CD4-positive, alpha-beta T cell (primary cell): ENCODE data around the gene PRR16. TPM values are rescaled to one million over a fixed set of nuclear protein-coding genes. Genes with fewer than 3 reads are reported as not detected.
"Not testable (repeated sequence)": the region's sequence is repeated elsewhere in the genome, so short reads cannot be mapped to it uniquely, and the experiment has no call there.

Source experiments
- ATAC-seq: fragments of 200-7000 bp; cut with Tn5 transposase; one replicate; pipeline ENCODE4 v1.10.0; 2022; ENCODE audit warnings: mild to moderate bottlenecking; ENCODE audit not compliant: poor library complexity
- CTCF ChIA-PET: fragments of 350-600 bp; sonication (Branson Sonifier 250); formaldehyde crosslinking; loops from one replicate; lab custom pipeline; 2021; ENCODE audit warnings: antibody characterized with exemption, inconsistent platforms; lab: Charles Lee
- POLR2A ChIA-PET: fragments of 350-600 bp; sonication (Branson Sonifier 250); formaldehyde crosslinking; loops from one replicate; lab custom pipeline; 2021; ENCODE audit warnings: antibody characterized with exemption, inconsistent platforms; lab: Charles Lee
- DNase-seq, 14 experiments: peaks; one replicate each; pipeline ENCODE4 v3.0.0-alpha.2; 2013 to 2020; ENCODE audit warnings: mixed read lengths in 2 of 14
- H3K27ac ChIP-seq, 2 donors: one replicate each; pipeline versions ENCODE4 v1.5.1 to v1.7.0; 2013; ENCODE audit warnings: low read length in 2 of 2, low read depth in 1 of 2, mild to moderate bottlenecking in 1 of 2
- H3K27me3 ChIP-seq, 2 experiments: 1 replicate in 1 of 2; 2 replicates in 1 of 2; pipeline versions ENCODE4 v1.6.1 to v1.7.0; 2013; ENCODE audit warnings: low read length in 2 of 2, control low read depth in 1 of 2, mild to moderate bottlenecking in 1 of 2, moderate library complexity in 1 of 2; ENCODE audit not compliant: insufficient read depth in 2 of 2, control insufficient read depth in 1 of 2
- H3K36me3 ChIP-seq: one replicate; pipeline ENCODE4 v1.6.1; 2013; ENCODE audit warnings: low read length, control low read depth; ENCODE audit not compliant: insufficient read depth
- H3K4me1 ChIP-seq: one replicate; pipeline ENCODE4 v1.6.1; 2013; ENCODE audit warnings: low read length, control low read depth; ENCODE audit not compliant: insufficient read depth
- H3K4me3 ChIP-seq: one replicate; pipeline ENCODE4 v1.5.1; 2013; ENCODE audit warnings: mild to moderate bottlenecking, low read length, moderate library complexity
- H3K9me3 ChIP-seq, 2 experiments: 1 replicate in 1 of 2; 2 replicates in 1 of 2; pipeline versions ENCODE4 v1.6.1 to v1.7.0; 2013; ENCODE audit warnings: low read length in 2 of 2, mild to moderate bottlenecking in 2 of 2, control low read depth in 1 of 2, moderate library complexity in 1 of 2; ENCODE audit not compliant: control insufficient read depth in 1 of 2, insufficient read depth in 1 of 2
- H3K27ac Mint-ChIP-seq: one replicate; pipeline ENCODE4 v1.8.0; 2020; ENCODE audit warnings: mixed read lengths
- H3K27me3 Mint-ChIP-seq: one replicate; pipeline ENCODE4 v1.8.0; 2021; ENCODE audit warnings: mixed read lengths
- H3K36me3 Mint-ChIP-seq: one replicate; pipeline ENCODE4 v1.8.0; 2021; ENCODE audit warnings: low read depth, mixed read lengths
- H3K4me1 Mint-ChIP-seq: one replicate; pipeline ENCODE4 v1.8.0; 2021; ENCODE audit warnings: low read depth, mixed read lengths
- H3K4me3 Mint-ChIP-seq: one replicate; pipeline ENCODE4 v1.8.0; 2020; ENCODE audit warnings: mild to moderate bottlenecking, mixed read lengths
- H3K9me3 Mint-ChIP-seq: one replicate; pipeline ENCODE4 v1.8.0; 2020; ENCODE audit warnings: mixed read lengths
- CTCF ChIP-seq: fragments of 200-600 bp; IDR thresholded peaks from one replicate; pipeline ENCODE4 v1.8.0; 2022; ENCODE audit warnings: antibody characterized with exemption, mild to moderate bottlenecking
- intact Hi-C, 2 experiments: fragments of 100-400 bp; cut with DNase I in 1 of 2; cut with micrococcal nuclease in 1 of 2; formaldehyde crosslinking; loops; one replicate each; pipeline versions ENCODE4 v1.15.1 to v1.9.0; 2023 to 2025; cut with DNase I, micrococcal nuclease
- polyA plus RNA-seq, 2 donors: library from polyadenylated mRNA; unstranded; fragments of 120-200 nt; gene quantifications; one replicate each; pipeline ENCODE4 v1.2.1, GENCODE V29; 2013
- total RNA-seq, 174 experiments: library from RNA in 2 of 174; stranded (reverse) in 2 of 174; gene quantifications; one replicate each; pipeline ENCODE4 v1.2.3 and lab custom pipeline; 2021 to 2026

PRR16 gene
- total RNA-seq (not detected), total RNA-seq (lab: John Stamatoyannopoulos, UW) (0 to 0.14 (median 0) reads per million in 172 experiments)
- 0.11 TPM for polyA plus RNA-seq (2013, experiment 1 of 2)
- 0.42 TPM for polyA plus RNA-seq (2013, experiment 2 of 2)

DNA sequence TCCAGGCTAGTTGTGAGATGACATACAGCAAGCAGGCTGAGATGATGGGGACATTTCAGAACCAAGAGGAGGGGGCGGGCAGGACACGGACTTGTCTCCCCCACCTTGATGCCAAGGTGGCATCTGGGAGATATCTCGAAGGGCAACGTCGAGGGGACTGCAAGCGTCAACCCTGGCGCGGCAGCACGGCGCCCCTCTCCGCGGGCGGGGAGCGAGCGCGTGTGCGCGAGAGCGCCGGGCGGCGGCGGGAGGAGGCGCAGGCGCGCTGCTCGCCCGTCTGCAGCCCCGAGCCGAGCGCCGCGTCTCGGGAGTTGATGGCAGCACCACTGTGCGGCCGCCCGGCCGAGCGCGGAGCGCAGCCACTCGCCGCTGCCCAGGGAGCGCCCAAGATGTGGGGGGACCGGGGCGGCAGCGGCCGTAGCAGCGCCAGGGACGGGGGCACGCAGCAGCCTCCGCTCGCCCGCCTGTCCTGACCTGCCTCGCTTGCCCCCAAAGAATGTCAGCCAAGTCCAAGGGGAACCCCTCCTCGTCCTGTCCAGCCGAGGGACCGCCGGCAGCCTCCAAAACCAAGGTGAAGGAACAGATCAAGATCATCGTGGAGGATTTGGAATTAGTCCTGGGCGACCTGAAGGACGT is at the start of gene PRR16:
PRR16 (plus strand) TSS at position 310 of the 636 bp plus-strand sequence.
- DNase-seq (peak in 2 of 14 experiments; percentile 31 to 34), ATAC-seq (no peak)
- Mint-ChIP-seq H3K36me3 (no peaks in the 10 kb centered on the region), H3K27ac (no peak within 1 kb of the TSS), H3K4me3 (peak within 1 kb of the TSS; percentile 34), H3K9me3 (no peaks in the 10 kb centered on the region), H3K27me3 (peaks cover 47% of the 10 kb centered on the region), H3K4me1 (peaks cover 17% of the 10 kb centered on the region)
- Histone ChIP-seq H3K27ac (no peak within 1 kb of the TSS), H3K9me3 (peaks cover 0 to 15% of the 10 kb centered on the region in 2 experiments), H3K36me3 (no peaks in the 10 kb centered on the region), H3K4me3 (peak within 1 kb of the TSS; percentile 20), H3K27me3 (peaks cover 19 to 27% of the 10 kb centered on the region in 2 experiments), H3K4me1 (peaks cover 7% of the 10 kb centered on the region)
- TF ChIP-seq CTCF, result no peak
- intact Hi-C loops, result no loop called here
- CTCF ChIA-PET, result no interaction called here
- POLR2A ChIA-PET, result no interaction called here

- H3K9me3 Mint-ChIP-seq, result no peaks in the 10 kb centered on the region
- H3K9me3 ChIP-seq, result no peaks in the 10 kb centered on the region
- DNase-seq (no peak), ATAC-seq (no peak)
- no peak overlapping the region for H3K4me3 ChIP-seq
- H3K36me3 ChIP-seq, result no peaks in the 10 kb centered on the region
- no peaks in the 10 kb centered on the region for H3K27me3 Mint-ChIP-seq
- H3K27me3 ChIP-seq, result no peaks in the 10 kb centered on the region
- no peaks in the 10 kb centered on the region for H3K4me1 ChIP-seq
- CTCF ChIA-PET, result no interaction called here
- no peak overlapping the region for H3K27ac ChIP-seq
- POLR2A ChIA-PET, result no interaction called here
- no peak overlapping the region for H3K27ac Mint-ChIP-seq
- intact Hi-C loops, result no loop called here
- no peak for TF ChIP-seq CTCF
- no peaks in the 10 kb centered on the region for H3K4me1 Mint-ChIP-seq
- no peaks in the 10 kb centered on the region for H3K36me3 Mint-ChIP-seq
- H3K4me3 Mint-ChIP-seq, result no peak overlapping the region
These were observed 48.1 kb upstream of the PRR16 start for GRCh38 chr5:120415985-120416384.

DNA sequence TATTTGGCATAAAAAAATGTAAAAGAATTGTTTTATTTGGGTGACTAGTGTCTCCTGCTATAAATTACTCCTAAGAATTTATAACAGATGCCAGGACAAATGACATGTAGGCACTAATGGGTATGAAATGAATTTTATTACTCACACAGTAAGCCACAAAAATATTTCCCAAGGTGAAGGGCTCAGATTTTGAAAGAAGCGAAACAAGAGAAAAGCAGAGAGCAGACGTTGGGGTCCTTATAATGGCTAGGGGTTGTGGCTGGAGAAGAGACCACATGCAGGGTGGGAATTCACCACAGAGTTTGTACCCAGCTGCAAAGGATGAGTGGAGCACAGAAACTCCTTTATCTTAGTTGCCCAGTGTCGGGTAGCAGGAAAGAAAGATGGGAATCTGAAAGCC is 45.0 kb upstream of the PRR16 start:
- no peak overlapping the region for H3K27ac ChIP-seq
- H3K4me1 ChIP-seq, result no peaks in the 10 kb centered on the region
- ATAC-seq (no peak), DNase-seq (no peak)
- no peak overlapping the region for H3K27ac Mint-ChIP-seq
- H3K27me3 ChIP-seq, result no peaks in the 10 kb centered on the region
- no peak overlapping the region for H3K4me3 Mint-ChIP-seq
- no peaks in the 10 kb centered on the region for H3K9me3 Mint-ChIP-seq
- intact Hi-C loops, result no loop called here
- no peaks in the 10 kb centered on the region for H3K36me3 ChIP-seq
- ChIA-PET CTCF (no interaction called here), POLR2A (no interaction called here)
- no peaks in the 10 kb centered on the region for H3K4me1 Mint-ChIP-seq
- H3K27me3 Mint-ChIP-seq, result no peaks in the 10 kb centered on the region
- no peak overlapping the region for H3K4me3 ChIP-seq
- TF ChIP-seq CTCF, result no peak
- H3K36me3 Mint-ChIP-seq, result no peaks in the 10 kb centered on the region
- H3K9me3 ChIP-seq, result no peaks in the 10 kb centered on the region

- H3K9me3 Mint-ChIP-seq, result peaks cover 15% of the 10 kb centered on the region
- H3K36me3 Mint-ChIP-seq, H3K36me3 ChIP-seq, H3K27me3 ChIP-seq, ATAC-seq, H3K27ac ChIP-seq, DNase-seq, intact Hi-C loops, H3K4me1 Mint-ChIP-seq, H3K27me3 Mint-ChIP-seq, H3K4me3 ChIP-seq, H3K9me3 ChIP-seq, H3K27ac Mint-ChIP-seq, POLR2A ChIA-PET, CTCF ChIA-PET, H3K4me3 Mint-ChIP-seq, H3K4me1 ChIP-seq: not testable (repeated sequence)
These were observed 37.3 kb upstream of the PRR16 start for GRCh38 chr5:120426633-120427275.
